HG03342 (cell line): ENCODE measurements around the gene MAML2.

Experiments used
- ATAC-seq: cut with Tn5 transposase; IDR thresholded peaks from one replicate; pipeline ENCODE4 v1.9.1; 2021; ENCODE audit warnings: mild to moderate bottlenecking, moderate library complexity; ENCODE audit not compliant: unreplicated experiment

Gene MAML2

GRCh38 chr11:96215826-96216225 lies 127.2 kb downstream of the MAML2 start:
- ATAC-seq, result no peak

- peak; percentile 76 for ATAC-seq
Observed at GRCh38 chr11:96215110-96215782, 127.7 kb downstream of the MAML2 start.

DNA sequence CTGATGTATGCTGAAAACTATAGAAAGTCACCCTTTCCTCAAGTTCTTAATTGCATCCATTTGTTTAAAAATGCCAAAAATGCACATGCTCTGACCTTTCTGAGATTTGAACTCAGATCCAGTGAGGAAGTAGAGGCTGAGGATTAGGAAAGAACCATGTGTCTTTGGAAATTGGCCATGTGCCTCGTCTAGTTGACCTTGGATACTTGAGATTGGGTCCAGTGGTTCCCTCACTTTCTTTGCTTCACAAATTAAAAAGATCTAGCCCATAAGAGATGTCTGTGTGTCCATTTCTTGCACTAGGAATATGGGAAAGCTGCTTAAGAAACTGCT lies 128.3 kb downstream of the MAML2 start:
- no peak for ATAC-seq

- no peak for ATAC-seq
Observed at GRCh38 chr11:96213500-96213899, 129.5 kb downstream of the MAML2 start.

GRCh38 chr11:96211436-96211835 lies 131.6 kb downstream of the MAML2 start:
- ATAC-seq, result no peak

GRCh38 chr11:96207459-96208449 lies 135.2 kb downstream of the MAML2 start:
- ATAC-seq, result no peak

DNA sequence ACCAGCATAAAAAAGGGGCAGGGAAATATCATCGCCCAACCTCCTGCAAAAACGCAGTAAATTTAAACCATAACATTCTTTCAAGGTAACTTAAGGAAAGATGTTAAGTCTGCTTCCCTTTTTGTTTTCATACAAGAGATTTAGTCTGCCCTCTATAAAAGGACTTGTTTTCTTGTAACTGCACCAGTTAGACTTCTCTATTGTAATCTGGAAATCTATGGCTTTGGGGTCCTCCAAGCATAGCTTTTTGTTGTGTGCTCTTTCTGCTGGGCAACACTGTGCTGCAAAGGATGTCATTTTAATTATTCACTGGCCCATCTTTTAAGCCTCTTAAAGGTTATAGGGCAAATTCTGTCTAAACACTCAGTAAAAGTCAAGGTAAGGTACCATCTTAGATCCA lies 136.0 kb downstream of the MAML2 start:
- ATAC-seq, result no peak

- no peak for ATAC-seq
Observed at GRCh38 chr11:96205460-96205809, 137.6 kb downstream of the MAML2 start.

DNA sequence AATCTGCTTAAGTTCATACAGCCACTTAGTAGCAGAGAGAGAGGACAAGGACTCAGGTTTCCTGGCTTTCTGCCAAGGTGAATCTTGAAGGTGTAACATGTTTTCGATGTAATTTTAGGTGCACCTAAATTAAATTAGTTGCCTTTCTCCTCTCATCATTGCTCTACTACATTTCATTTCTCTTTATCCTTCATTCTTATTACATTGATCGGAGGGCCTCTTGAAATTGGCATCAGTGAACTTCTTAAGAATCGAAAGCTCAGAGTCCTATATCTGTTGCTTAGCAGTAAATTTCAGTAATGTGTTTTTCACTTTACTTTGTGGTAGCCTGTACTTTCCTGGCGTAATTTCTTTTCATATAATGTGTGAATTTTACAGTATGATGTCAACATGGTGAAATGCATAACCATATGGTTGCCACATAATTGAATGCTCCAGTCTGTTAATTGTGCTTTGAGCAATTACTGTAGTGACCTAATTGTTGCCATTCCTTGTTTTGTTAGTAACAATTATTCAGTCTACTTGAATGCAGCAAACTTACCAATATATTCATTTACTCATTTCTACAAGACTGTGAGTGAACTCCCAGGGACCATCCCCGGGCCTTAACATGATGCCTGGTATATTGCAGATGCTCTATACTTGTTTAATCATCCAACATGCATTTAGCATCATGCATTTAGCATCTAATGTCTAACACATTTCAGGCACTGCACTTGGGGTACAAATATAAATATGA lies 138.1 kb downstream of the MAML2 start:
- ATAC-seq, result no peak

DNA sequence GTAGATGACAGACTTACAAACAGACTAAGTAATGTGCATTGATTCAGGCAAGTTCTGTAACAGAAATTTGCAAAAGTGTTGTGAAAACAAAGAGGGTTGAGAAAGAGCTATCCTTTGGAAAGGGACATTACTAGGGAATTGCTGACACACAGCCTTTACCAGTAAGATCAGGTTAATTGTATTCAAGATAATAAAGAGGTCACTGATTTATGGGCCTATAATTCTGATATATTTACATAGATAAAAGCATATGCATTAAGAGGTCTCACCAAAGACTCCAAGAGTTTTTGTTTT lies 138.7 kb downstream of the MAML2 start:
- ATAC-seq, result no peak

GRCh38 chr11:96203567-96204365 lies 139.2 kb downstream of the MAML2 start:
- ATAC-seq, result no peak

GRCh38 chr11:96200243-96200642 lies 142.8 kb downstream of the MAML2 start:
- no peak for ATAC-seq

DNA sequence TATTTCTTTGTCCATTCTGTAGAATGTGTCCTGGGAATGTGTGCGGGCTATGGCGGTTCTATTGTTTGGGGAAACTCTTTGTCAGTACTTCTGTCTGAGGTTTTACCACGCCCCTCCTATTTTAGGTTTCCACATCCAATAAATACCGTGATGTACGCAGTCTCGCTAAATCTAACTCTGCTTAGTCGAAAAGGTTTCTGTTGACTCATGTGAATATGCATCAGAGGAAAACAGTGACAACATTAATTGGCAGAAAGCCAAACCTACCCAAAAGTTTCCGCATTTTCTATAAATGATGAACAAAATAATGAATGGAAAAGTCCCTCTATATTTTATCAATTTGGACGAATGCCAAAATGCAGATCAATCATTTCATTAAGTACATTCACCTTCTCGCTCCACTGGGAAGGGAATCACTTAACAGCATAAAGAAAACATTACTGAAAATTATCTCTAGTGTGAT lies 143.4 kb downstream of the MAML2 start:
- no peak for ATAC-seq

- ATAC-seq, result peak; percentile 79
Observed at GRCh38 chr11:96197801-96198701, 144.9 kb downstream of the MAML2 start.

DNA sequence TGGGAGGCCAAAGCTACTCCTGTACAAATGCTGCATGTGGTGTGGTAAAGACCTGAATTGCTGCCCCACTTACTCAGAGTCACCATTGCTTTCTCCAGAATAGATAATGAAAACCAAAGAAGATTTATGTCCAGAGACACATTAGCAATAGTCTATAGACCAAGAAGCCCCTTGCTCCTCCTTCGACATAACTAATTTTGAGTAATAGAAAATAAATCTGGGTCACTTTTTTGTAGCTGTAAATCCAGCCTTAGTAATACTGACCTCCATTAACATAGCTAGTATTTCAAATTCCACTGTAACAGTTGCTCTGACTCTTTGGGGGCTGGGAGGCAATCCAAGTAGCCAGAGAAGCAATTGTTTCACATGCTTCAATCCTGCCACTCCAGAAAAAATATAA lies 145.9 kb downstream of the MAML2 start:
- ATAC-seq, result no peak

- no peak for ATAC-seq
Observed at GRCh38 chr11:96196181-96196662, 146.8 kb downstream of the MAML2 start.

DNA sequence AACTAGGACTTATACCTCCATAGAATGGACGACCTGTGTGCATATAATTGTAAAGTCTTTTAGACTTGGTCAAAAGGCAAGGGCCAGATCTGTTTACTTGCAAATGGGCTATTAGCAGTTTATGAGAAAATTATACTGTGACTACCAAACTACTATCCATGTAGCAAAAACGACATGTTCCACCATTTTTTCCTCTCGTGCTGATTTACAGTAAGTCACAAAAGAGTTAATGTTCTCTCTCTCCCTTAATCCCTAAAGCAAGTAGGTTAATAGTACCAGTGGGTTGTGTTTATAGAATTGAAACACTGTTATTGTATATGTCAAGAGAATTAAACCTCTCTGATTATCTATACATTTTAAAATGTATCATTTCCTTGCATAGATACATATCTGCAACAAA lies 147.3 kb downstream of the MAML2 start:
- no peak for ATAC-seq

- ATAC-seq, result no peak
Observed at GRCh38 chr11:96194581-96195374, 148.2 kb downstream of the MAML2 start.
